Activated T-helper 1 cell treated with anti-CD3 and anti-CD28 coated beads, Interleukin-12 subunit alpha, Interleukin-12 subunit beta, Interleukin-2, Interleukin-4 antibody, amounts not matched to agents 30 ng/mL and 10 ng/mL and 1 ng/mL, durations not matched to agents 14 hours and 24 hours and 36 hours (primary cell): Measurements from ENCODE around the gene CCDC187. TPM values are rescaled to one million over a fixed set of nuclear protein-coding genes. Genes with fewer than 3 reads are reported as not detected.

Source experiments
- DNase-seq: peaks from one replicate; pipeline ENCODE4 v3.0.0; 2021; ENCODE audit warnings: low spot score
- H3K27ac Mint-ChIP-seq: one replicate; pipeline ENCODE4 v1.8.0; 2021; ENCODE audit warnings: mild to moderate bottlenecking, mixed read lengths
- H3K27me3 Mint-ChIP-seq: one replicate; pipeline ENCODE4 v1.8.0; 2022; ENCODE audit warnings: mild to moderate bottlenecking, moderate library complexity, mixed read lengths; ENCODE audit not compliant: insufficient read depth
- H3K36me3 Mint-ChIP-seq: one replicate; pipeline ENCODE4 v1.8.0; 2021; ENCODE audit warnings: low read depth, mixed read lengths
- H3K4me1 Mint-ChIP-seq: one replicate; pipeline ENCODE4 v1.8.0; 2021; ENCODE audit warnings: low read depth, mixed read lengths
- H3K4me3 Mint-ChIP-seq: one replicate; pipeline ENCODE4 v1.8.0; 2021; ENCODE audit warnings: mild to moderate bottlenecking, moderate library complexity, mixed read lengths
- H3K9me3 Mint-ChIP-seq: one replicate; pipeline ENCODE4 v1.8.0; 2021; ENCODE audit warnings: mixed read lengths
- intact Hi-C: fragments of 100-400 bp; cut with micrococcal nuclease; formaldehyde crosslinking; loops from one replicate; pipeline ENCODE4 v1.15.1; 2024
- total RNA-seq: library from RNA; stranded (reverse); gene quantifications from 2 replicates; pipeline ENCODE4 v1.2.3, GENCODE V29; 2022

CCDC187 gene
- total RNA-seq, 1 donor from 2014 or later, result not detected

- Mint-ChIP-seq H3K27ac (no peak within 1 kb of the TSS), H3K4me1 (no peaks in the 10 kb centered on the region), H3K9me3 (no peaks in the 10 kb centered on the region), H3K27me3 (peaks cover 24% of the 10 kb centered on the region), H3K36me3 (peaks cover 10% of the 10 kb centered on the region), H3K4me3 (no peak within 1 kb of the TSS)
- intact Hi-C loops, result no loop called here
- no peak for DNase-seq
Observed at GRCh38 chr9:136204838-136205706, 98.8 kb downstream of the CCDC187 start, which contains the start of gene LHX3. Gene LHX3, minus strand, starts transcription at chr9:136205128. Its CDS starts 116 bp downstream, at chr9:136205012.

GRCh38 chr9:136204145-136204805 lies 99.6 kb downstream of the CCDC187 start:
- Mint-ChIP-seq H3K9me3 (no peaks in the 10 kb centered on the region), H3K27ac (no peak overlapping the region), H3K27me3 (peaks cover 26% of the 10 kb centered on the region), H3K4me3 (no peak overlapping the region), H3K36me3 (peaks cover 10% of the 10 kb centered on the region), H3K4me1 (no peaks in the 10 kb centered on the region)
- intact Hi-C loops, result no loop called here
- DNase-seq, result no peak

GRCh38 chr9:136203408-136204144 lies 100.3 kb downstream of the CCDC187 start:
- intact Hi-C loops, result no loop called here
- no peak for DNase-seq
- Mint-ChIP-seq H3K27me3 (peaks cover 26% of the 10 kb centered on the region), H3K36me3 (peaks cover 10% of the 10 kb centered on the region), H3K27ac (no peak overlapping the region), H3K9me3 (no peaks in the 10 kb centered on the region), H3K4me3 (no peak overlapping the region), H3K4me1 (no peaks in the 10 kb centered on the region)

- H3K36me3 Mint-ChIP-seq, result peaks cover 8% of the 10 kb centered on the region
- intact Hi-C loops, result no loop called here
- peaks cover 35% of the 10 kb centered on the region for H3K27me3 Mint-ChIP-seq
- H3K4me3 Mint-ChIP-seq, result no peak overlapping the region
- H3K27ac Mint-ChIP-seq, result no peak overlapping the region
- no peaks in the 10 kb centered on the region for H3K4me1 Mint-ChIP-seq
- DNase-seq, result no peak
- H3K9me3 Mint-ChIP-seq, result no peaks in the 10 kb centered on the region
Observed at GRCh38 chr9:136202454-136203407, 101.2 kb downstream of the CCDC187 start.

- Mint-ChIP-seq H3K36me3 (peaks cover 2% of the 10 kb centered on the region), H3K27me3 (peaks cover 36% of the 10 kb centered on the region)
Observed at GRCh38 chr9:136201609-136202453, 102.1 kb downstream of the CCDC187 start.

GRCh38 chr9:136201174-136201573 lies 102.7 kb downstream of the CCDC187 start:
- Mint-ChIP-seq H3K4me1 (peaks cover 5% of the 10 kb centered on the region), H3K27me3 (peaks cover 42% of the 10 kb centered on the region), H3K4me3 (no peak overlapping the region), H3K27ac (no peak overlapping the region), H3K9me3 (no peaks in the 10 kb centered on the region), H3K36me3 (peaks cover 2% of the 10 kb centered on the region)
- no peak for DNase-seq
- intact Hi-C loops, result no loop called here

More at GRCh38 chr9:136201609-136202453, 102.1 kb downstream of the CCDC187 start:
- intact Hi-C loops, result no loop called here
- Mint-ChIP-seq H3K27ac (no peak overlapping the region), H3K9me3 (no peaks in the 10 kb centered on the region), H3K4me3 (no peak overlapping the region), H3K4me1 (peaks cover 2% of the 10 kb centered on the region)
- DNase-seq, result no peak

- H3K4me3 Mint-ChIP-seq, result no peak overlapping the region
- intact Hi-C loops, result no loop called here
- H3K4me1 Mint-ChIP-seq, result peaks cover 5% of the 10 kb centered on the region
- H3K27me3 Mint-ChIP-seq, result peaks cover 47% of the 10 kb centered on the region
- no peaks in the 10 kb centered on the region for H3K36me3 Mint-ChIP-seq
- no peak for DNase-seq
- no peaks in the 10 kb centered on the region for H3K9me3 Mint-ChIP-seq
- H3K27ac Mint-ChIP-seq, result peak overlapping the region; percentile 18
Observed at GRCh38 chr9:136200424-136200823, 103.5 kb downstream of the CCDC187 start.

Other genes with a start within 250 kb of the CCDC187 start
- gene NACC2, start 208.8 kb downstream of the CCDC187 start, total RNA-seq, result 3.7 and 4.0 TPM in 2 replicates
- 50.1 and 51.5 TPM in 2 replicates for gene TMEM250, start 185.2 kb downstream of the CCDC187 start, total RNA-seq
- not detected in 2 replicates for gene LHX3, start 99.0 kb downstream of the CCDC187 start, total RNA-seq
- gene QSOX2, start 58.3 kb downstream of the CCDC187 start, total RNA-seq, result 27.9 and 28.6 TPM in 2 replicates
- gene GPSM1, start 23.4 kb upstream of the CCDC187 start, total RNA-seq, result 18.3 and 19.1 TPM in 2 replicates
- 35.2 TPM in 2 replicates for gene DNLZ, start 59.6 kb upstream of the CCDC187 start, total RNA-seq
- gene CARD9, start 69.6 kb upstream of the CCDC187 start, total RNA-seq, result 7.1 and 7.2 TPM in 2 replicates
- gene SNAPC4, start 96.1 kb upstream of the CCDC187 start, total RNA-seq, result 26.7 TPM in 2 replicates
- gene ENTR1, start 106.5 kb upstream of the CCDC187 start, total RNA-seq, result 50.0 and 54.5 TPM in 2 replicates
- gene PMPCA, start 106.6 kb upstream of the CCDC187 start, total RNA-seq, result 104 and 114 TPM in 2 replicates
- 19.7 and 20.0 TPM in 2 replicates for gene INPP5E, start 135.8 kb upstream of the CCDC187 start, total RNA-seq
- 87.3 and 88.5 TPM in 2 replicates for gene SEC16A, start 178.9 kb upstream of the CCDC187 start, total RNA-seq
- 115 and 121 TPM in 2 replicates for gene NOTCH1, start 242.0 kb upstream of the CCDC187 start, total RNA-seq